KMS-11 (cell line): ENCODE measurements around the gene IGF2R.

Experiments
- H2AFZ ChIP-seq: fragments of 200-600 bp; sonication (generic); 2 replicates; pipeline ENCODE4 v1.6.1; 2016; ENCODE audit warnings: antibody characterized with exemption, mixed run types, low read depth
- H3K27ac ChIP-seq: fragments of 200-600 bp; sonication (generic); 2 replicates; pipeline ENCODE4 v1.6.1; 2016; ENCODE audit warnings: mild to moderate bottlenecking, mixed run types
- H3K27me3 ChIP-seq: fragments of 200-600 bp; sonication (generic); 2 replicates; pipeline ENCODE4 v1.6.1; 2017; ENCODE audit warnings: mild to moderate bottlenecking, low read depth, mixed run types, moderate library complexity; ENCODE audit not compliant: insufficient read depth
- H3K36me3 ChIP-seq: fragments of 200-600 bp; sonication (generic); 2 replicates; pipeline ENCODE4 v1.6.1; 2017; ENCODE audit warnings: mild to moderate bottlenecking, mixed run types; ENCODE audit not compliant: insufficient read depth
- H3K4me1 ChIP-seq: fragments of 200-600 bp; sonication (generic); 2 replicates; pipeline ENCODE4 v1.6.1; 2016; ENCODE audit warnings: mild to moderate bottlenecking, low read depth, mixed run types; ENCODE audit not compliant: poor library complexity, severe bottlenecking
- H3K4me2 ChIP-seq: fragments of 200-600 bp; sonication (generic); 2 replicates; pipeline ENCODE4 v1.7.0; 2016; ENCODE audit warnings: mild to moderate bottlenecking, mixed run types
- H3K4me3 ChIP-seq: fragments of 200-600 bp; sonication (generic); IDR thresholded peaks from 2 replicates; pipeline ENCODE4 v1.6.1; 2017; ENCODE audit warnings: low read depth, low read length, mixed read lengths; ENCODE audit not compliant: insufficient read depth
- H3K79me2 ChIP-seq: fragments of 200-600 bp; sonication (generic); 2 replicates; pipeline ENCODE4 v1.6.1; 2016; ENCODE audit warnings: low read depth, mixed run types; ENCODE audit not compliant: insufficient read depth
- H3K9ac ChIP-seq: fragments of 200-600 bp; sonication (generic); 2 replicates; pipeline ENCODE4 v1.6.1; 2016; ENCODE audit warnings: mild to moderate bottlenecking, mixed run types
- H4K20me1 ChIP-seq: fragments of 200-600 bp; sonication (generic); 2 replicates; pipeline ENCODE4 v1.6.1; 2016; ENCODE audit warnings: mild to moderate bottlenecking, mixed run types; ENCODE audit not compliant: insufficient read depth
- CTCF ChIP-seq: fragments of 200-600 bp; sonication (generic); conservative IDR thresholded peaks from 2 replicates; pipeline ENCODE4 v1.6.1; 2017; ENCODE audit warnings: low read depth, mild to moderate bottlenecking, antibody characterized with exemption, low read length, moderate library complexity, mixed read lengths

IGF2R gene

GRCh38 chr6:159959976-159960384 lies 8.9 kb upstream of the IGF2R start:
- Histone ChIP-seq H2AFZ (no peak overlapping the region), H3K4me2 (no peak overlapping the region)

DNA sequence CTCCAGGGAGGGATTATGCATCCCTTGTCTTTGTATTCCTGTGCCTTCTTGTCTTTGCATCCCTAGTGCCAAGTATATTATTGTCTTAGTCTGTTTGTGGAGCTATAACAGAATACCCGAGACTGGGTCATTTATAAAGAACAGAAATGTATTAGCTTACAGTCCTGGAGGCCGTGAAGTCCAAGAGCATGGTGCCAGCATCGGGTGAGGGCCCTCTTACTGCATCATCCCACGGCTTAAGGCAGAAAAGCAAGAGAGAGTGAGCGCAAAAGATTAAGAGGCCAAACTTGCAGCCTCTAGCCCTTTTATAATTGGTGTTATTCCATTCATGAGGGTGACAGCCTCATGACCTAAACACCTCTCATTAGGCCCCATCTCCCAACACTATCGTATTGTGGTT lies 8.4 kb upstream of the IGF2R start:
- Histone ChIP-seq H3K4me3 (no peak overlapping the region), H2AFZ (no peak overlapping the region), H3K4me1 (peaks cover 6% of the 10 kb centered on the region), H3K9ac (no peak overlapping the region), H3K79me2 (no peaks in the 10 kb centered on the region), H4K20me1 (no peaks in the 10 kb centered on the region), H3K36me3 (no peaks in the 10 kb centered on the region), H3K27ac (no peak overlapping the region), H3K27me3 (no peaks in the 10 kb centered on the region), H3K4me2 (no peak overlapping the region)
- TF ChIP-seq CTCF: no peak

More at GRCh38 chr6:159959976-159960384, 8.9 kb upstream of the IGF2R start:
- no peaks in the 10 kb centered on the region for H3K36me3 ChIP-seq
- no peaks in the 10 kb centered on the region for H4K20me1 ChIP-seq
- H3K4me3 ChIP-seq: no peak overlapping the region
- no peak for TF ChIP-seq CTCF
- no peaks in the 10 kb centered on the region for H3K79me2 ChIP-seq
- no peaks in the 10 kb centered on the region for H3K27me3 ChIP-seq
- peaks cover 6% of the 10 kb centered on the region for H3K4me1 ChIP-seq
- H3K9ac ChIP-seq: no peak overlapping the region
- H3K27ac ChIP-seq: no peak overlapping the region

DNA sequence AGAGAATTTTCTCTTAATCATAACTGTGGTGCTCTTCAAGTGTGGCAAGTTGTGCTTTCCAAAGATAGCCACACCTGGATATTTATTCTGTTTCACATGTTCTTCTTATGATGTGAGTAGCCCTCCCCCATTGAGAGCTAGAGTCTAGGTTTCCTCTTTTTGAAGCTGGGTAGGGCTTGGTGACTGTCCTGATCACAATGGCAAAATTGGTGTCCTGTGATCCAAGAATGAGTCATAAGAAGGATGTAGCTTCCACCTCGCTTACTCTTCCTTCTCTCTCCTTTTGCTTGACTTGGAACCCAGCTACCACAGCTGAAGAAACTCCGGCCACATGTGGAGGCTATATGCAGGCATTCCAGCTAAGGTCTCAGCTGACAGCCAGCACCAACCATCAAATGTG lies 7.4 kb upstream of the IGF2R start:
- Histone ChIP-seq H3K27me3 (no peaks in the 10 kb centered on the region), H3K9ac (no peak overlapping the region), H3K79me2 (no peaks in the 10 kb centered on the region), H3K27ac (no peak overlapping the region), H2AFZ (no peak overlapping the region), H4K20me1 (no peaks in the 10 kb centered on the region), H3K4me1 (peaks cover 6% of the 10 kb centered on the region), H3K4me3 (no peak overlapping the region), H3K4me2 (no peak overlapping the region), H3K36me3 (no peaks in the 10 kb centered on the region)
- no peak for TF ChIP-seq CTCF

DNA sequence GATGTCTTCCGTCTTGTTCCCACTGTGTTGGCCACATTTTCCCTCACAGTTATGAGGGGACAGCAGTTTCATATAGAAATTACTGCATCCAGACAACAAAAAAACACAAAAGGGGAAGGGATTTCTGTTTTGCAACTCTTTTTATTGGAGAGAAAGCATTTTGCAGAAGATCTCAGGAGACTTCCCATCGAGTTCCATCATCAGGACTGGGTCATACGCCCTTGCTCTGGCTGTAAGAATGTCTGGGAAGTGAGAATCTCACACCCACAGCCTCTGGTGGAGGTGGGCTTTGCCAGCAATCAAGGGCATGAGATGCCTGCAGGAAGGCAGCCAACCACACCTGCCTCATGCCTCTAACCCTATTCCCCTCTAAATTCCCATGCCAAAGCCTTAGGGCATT lies 5.8 kb upstream of the IGF2R start:
- no peak overlapping the region for H3K27ac ChIP-seq
- no peak overlapping the region for H2AFZ ChIP-seq
- H3K79me2 ChIP-seq: no peaks in the 10 kb centered on the region
- no peaks in the 10 kb centered on the region for H4K20me1 ChIP-seq
- no peaks in the 10 kb centered on the region for H3K36me3 ChIP-seq
- H3K4me3 ChIP-seq: no peak overlapping the region
- TF ChIP-seq CTCF: no peak
- H3K9ac ChIP-seq: no peak overlapping the region
- H3K27me3 ChIP-seq: no peaks in the 10 kb centered on the region
- no peak overlapping the region for H3K4me2 ChIP-seq
- H3K4me1 ChIP-seq: peaks cover 9% of the 10 kb centered on the region
